ENCODE measurements around the gene CTDSPL2.
A peak's percentile ranks its signal among the peaks of the same experiment; 100 is the strongest.
"Not testable (repeated sequence)": the region's sequence is repeated elsewhere in the genome, so short reads cannot be mapped to it uniquely, and the experiment has no call there.

Gene CTDSPL2

GRCh38 chr15:44471885-44472455, 44.5 kb downstream of the CTDSPL2 start:
- no peak for DNase-seq
- in situ Hi-C loops (cut with MboI; ENCODE audit: low pct_unique_long_range_greater_than_20kb, low sequenced_read_pairs) = no loop called here

- in situ Hi-C loops (cut with MboI; ENCODE audit: low pct_unique_long_range_greater_than_20kb, low sequenced_read_pairs) = no loop called here
- no peak for DNase-seq
These were observed 51.9 kb downstream of the CTDSPL2 start for GRCh38 chr15:44479343-44479742.

GRCh38 chr15:44482090-44482489, 54.7 kb downstream of the CTDSPL2 start:
- no peak for DNase-seq
- in situ Hi-C loops (cut with MboI; ENCODE audit: low pct_unique_long_range_greater_than_20kb, low sequenced_read_pairs) = no loop called here

GRCh38 chr15:44485880-44486279, 58.5 kb downstream of the CTDSPL2 start:
- DNase-seq = no peak
- in situ Hi-C loops (cut with MboI; ENCODE audit: low pct_unique_long_range_greater_than_20kb, low sequenced_read_pairs) = no loop called here

GRCh38 chr15:44489464-44489863, 62.0 kb downstream of the CTDSPL2 start:
- in situ Hi-C loops (cut with MboI; ENCODE audit: low pct_unique_long_range_greater_than_20kb, low sequenced_read_pairs) = no loop called here
- no peak for DNase-seq

GRCh38 chr15:44490622-44491021, 63.2 kb downstream of the CTDSPL2 start:
- in situ Hi-C loops (cut with MboI; ENCODE audit: low pct_unique_long_range_greater_than_20kb, low sequenced_read_pairs) = no loop called here

GRCh38 chr15:44492040-44492439, 64.6 kb downstream of the CTDSPL2 start:
- in situ Hi-C loops (cut with MboI; ENCODE audit: low pct_unique_long_range_greater_than_20kb, low sequenced_read_pairs) = no loop called here
- DNase-seq = no peak

More at GRCh38 chr15:44490622-44491021, 63.2 kb downstream of the CTDSPL2 start:
- DNase-seq = no peak

GRCh38 chr15:44492672-44493071, 65.2 kb downstream of the CTDSPL2 start:
- DNase-seq = no peak
- in situ Hi-C loops (cut with MboI; ENCODE audit: low pct_unique_long_range_greater_than_20kb, low sequenced_read_pairs) = no loop called here

GRCh38 chr15:44495562-44495961, 68.1 kb downstream of the CTDSPL2 start:
- DNase-seq = no peak
- in situ Hi-C loops (cut with MboI; ENCODE audit: low pct_unique_long_range_greater_than_20kb, low sequenced_read_pairs) = no loop called here

GRCh38 chr15:44500555-44500954, 73.1 kb downstream of the CTDSPL2 start:
- in situ Hi-C loops (cut with MboI; ENCODE audit: low pct_unique_long_range_greater_than_20kb, low sequenced_read_pairs) = no loop called here
- no peak for DNase-seq

GRCh38 chr15:44501768-44502366, 74.4 kb downstream of the CTDSPL2 start:
- DNase-seq = peak; percentile 41
- in situ Hi-C loops (cut with MboI; ENCODE audit: low pct_unique_long_range_greater_than_20kb, low sequenced_read_pairs) = no loop called here

- in situ Hi-C loops (cut with MboI; ENCODE audit: low pct_unique_long_range_greater_than_20kb, low sequenced_read_pairs) = no loop called here
- DNase-seq = no peak
These were observed 89.0 kb downstream of the CTDSPL2 start for GRCh38 chr15:44516436-44516835.

GRCh38 chr15:44519537-44519936, 92.1 kb downstream of the CTDSPL2 start:
- in situ Hi-C loops (cut with MboI; ENCODE audit: low pct_unique_long_range_greater_than_20kb, low sequenced_read_pairs) = no loop called here

GRCh38 chr15:44525018-44525417, 97.6 kb downstream of the CTDSPL2 start:
- no peak for DNase-seq
- in situ Hi-C loops (cut with MboI; ENCODE audit: low pct_unique_long_range_greater_than_20kb, low sequenced_read_pairs) = loop anchor here (25.0 kb wide), 1 partner anchor 638 kb away; no protein-coding TSS in a partner anchor

More at GRCh38 chr15:44519537-44519936, 92.1 kb downstream of the CTDSPL2 start:
- no peak for DNase-seq

GRCh38 chr15:44527241-44527640, 99.8 kb downstream of the CTDSPL2 start:
- DNase-seq = no peak
- in situ Hi-C loops (cut with MboI; ENCODE audit: low pct_unique_long_range_greater_than_20kb, low sequenced_read_pairs) = loop anchor here (25.0 kb wide), 1 partner anchor 640 kb away; no protein-coding TSS in a partner anchor

- DNase-seq = no peak
- in situ Hi-C loops (cut with MboI; ENCODE audit: low pct_unique_long_range_greater_than_20kb, low sequenced_read_pairs) = loop anchor here (25.0 kb wide), 1 partner anchor 643 kb away; no protein-coding TSS in a partner anchor
These were observed 102.6 kb downstream of the CTDSPL2 start for GRCh38 chr15:44529864-44530604.

- DNase-seq = no peak
- in situ Hi-C loops (cut with MboI; ENCODE audit: low pct_unique_long_range_greater_than_20kb, low sequenced_read_pairs) = loop anchor here (25.0 kb wide), 1 partner anchor 643 kb away; no protein-coding TSS in a partner anchor
These were observed 103.2 kb downstream of the CTDSPL2 start for GRCh38 chr15:44530653-44531052.

- in situ Hi-C loops (cut with MboI; ENCODE audit: low pct_unique_long_range_greater_than_20kb, low sequenced_read_pairs) = loop anchor here (25.0 kb wide), 1 partner anchor 645 kb away; no protein-coding TSS in a partner anchor
- not testable (repeated sequence) for DNase-seq
These were observed 104.8 kb downstream of the CTDSPL2 start for GRCh38 chr15:44532275-44532674.

- in situ Hi-C loops (cut with MboI; ENCODE audit: low pct_unique_long_range_greater_than_20kb, low sequenced_read_pairs) = loop anchor here (25.0 kb wide), 1 partner anchor 645 kb away; no protein-coding TSS in a partner anchor
These were observed 105.3 kb downstream of the CTDSPL2 start for GRCh38 chr15:44532689-44533088.

GRCh38 chr15:44535092-44535491, 107.7 kb downstream of the CTDSPL2 start:
- in situ Hi-C loops (cut with MboI; ENCODE audit: low pct_unique_long_range_greater_than_20kb, low sequenced_read_pairs) = loop anchor here (25.0 kb wide), 1 partner anchor 648 kb away; no protein-coding TSS in a partner anchor
- DNase-seq = no peak

More at GRCh38 chr15:44532689-44533088, 105.3 kb downstream of the CTDSPL2 start:
- DNase-seq = no peak

All from KBM-7 (cell line).